Measurements from ENCODE around the gene PRPF19.

DNA sequence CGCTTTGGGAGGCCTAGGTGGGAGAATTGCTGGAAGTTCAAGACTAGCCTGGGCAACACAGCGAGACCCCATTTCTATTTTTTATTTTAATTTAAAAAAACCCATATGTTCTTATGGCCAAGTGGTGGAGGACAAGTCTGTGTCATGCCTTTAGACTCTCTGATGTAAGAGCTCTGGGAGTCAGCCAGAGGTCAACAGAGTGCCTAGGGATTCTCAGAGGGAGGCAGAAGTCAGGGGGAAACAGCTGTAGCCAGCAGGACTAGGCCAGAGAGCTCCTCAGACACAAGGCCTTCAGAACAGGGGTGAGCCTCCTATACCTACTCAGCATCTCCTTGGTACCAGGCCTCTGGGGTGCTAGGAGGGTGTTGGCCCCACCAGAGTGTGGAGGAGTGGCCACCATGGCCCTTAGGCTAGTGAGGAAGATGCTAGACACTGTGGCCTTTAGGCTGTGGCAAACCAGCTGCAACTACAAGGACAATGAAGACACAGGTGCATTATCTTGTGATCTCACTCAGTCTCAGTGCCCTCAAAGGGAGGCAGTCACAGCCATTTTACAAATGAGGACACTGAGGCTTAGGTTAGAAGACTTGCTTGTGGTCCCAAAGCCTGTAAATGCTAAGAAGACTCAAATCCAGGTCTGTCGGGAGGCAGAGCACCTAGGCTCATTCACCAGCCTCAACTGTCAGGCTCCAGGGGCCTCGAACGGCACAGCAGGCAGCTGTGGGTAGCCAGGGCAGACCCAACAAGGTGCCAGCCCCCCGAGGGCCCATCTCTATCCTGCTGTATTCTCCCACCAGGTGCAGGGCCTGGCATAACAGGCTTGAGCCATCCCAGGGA is 34.0 kb downstream of the PRPF19 start:
- TF ChIP-seq, protein P1, sequence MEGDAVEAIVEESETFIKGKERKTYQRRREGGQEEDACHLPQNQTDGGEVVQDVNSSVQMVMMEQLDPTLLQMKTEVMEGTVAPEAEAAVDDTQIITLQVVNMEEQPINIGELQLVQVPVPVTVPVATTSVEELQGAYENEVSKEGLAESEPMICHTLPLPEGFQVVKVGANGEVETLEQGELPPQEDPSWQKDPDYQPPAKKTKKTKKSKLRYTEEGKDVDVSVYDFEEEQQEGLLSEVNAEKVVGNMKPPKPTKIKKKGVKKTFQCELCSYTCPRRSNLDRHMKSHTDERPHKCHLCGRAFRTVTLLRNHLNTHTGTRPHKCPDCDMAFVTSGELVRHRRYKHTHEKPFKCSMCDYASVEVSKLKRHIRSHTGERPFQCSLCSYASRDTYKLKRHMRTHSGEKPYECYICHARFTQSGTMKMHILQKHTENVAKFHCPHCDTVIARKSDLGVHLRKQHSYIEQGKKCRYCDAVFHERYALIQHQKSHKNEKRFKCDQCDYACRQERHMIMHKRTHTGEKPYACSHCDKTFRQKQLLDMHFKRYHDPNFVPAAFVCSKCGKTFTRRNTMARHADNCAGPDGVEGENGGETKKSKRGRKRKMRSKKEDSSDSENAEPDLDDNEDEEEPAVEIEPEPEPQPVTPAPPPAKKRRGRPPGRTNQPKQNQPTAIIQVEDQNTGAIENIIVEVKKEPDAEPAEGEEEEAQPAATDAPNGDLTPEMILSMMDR (IDR thresholded peaks at IDR 0.05; ENCODE audit: insufficient read depth, low read length, poor library complexity, severe bottlenecking): no peak
- TF ChIP-seq EZH2phosphoT487 (conservative IDR thresholded peaks at IDR 0.05; ENCODE audit: low read length): no peak

Measured in SU-DHL-6 (cell line).